Measurements from ENCODE around the gene APOL5. TPM values are rescaled to one million over a fixed set of nuclear protein-coding genes. Genes with fewer than 3 reads are reported as not detected.

Gene APOL5
- polyA plus RNA-seq, 1 experiment, result 0.14 TPM

- ChIA-PET CTCF (interaction anchor here (1.3 kb wide), 1 partner anchor 295 kb away, joined by 3 read pairs; no protein-coding TSS in a partner anchor), POLR2A (no interaction called here)
- no peak overlapping the region for H3K27ac ChIP-seq (ENCODE audit: low read depth, low read length)
- TF ChIP-seq CTCF (IDR thresholded peaks at IDR 0.05; ENCODE audit: low read depth, low read length), result no peak
- DNase-seq (ENCODE audit: low read depth, low spot score), result no peak
- no peaks in the 10 kb centered on the region for H3K27me3 ChIP-seq (ENCODE audit: control insufficient read depth, insufficient read depth, low read length)
- peaks cover 3% of the 10 kb centered on the region; the same call in 1 of the 2 replicates for H3K9me3 ChIP-seq (ENCODE audit: control insufficient read depth, insufficient read depth, low read length)
- H3K4me3 ChIP-seq (ENCODE audit: low read depth, low read length), result no peak overlapping the region
These were observed 7.8 kb downstream of the APOL5 start for GRCh38 chr22:35725521-35725920.

- ChIA-PET CTCF (interaction anchor here (0.5 to 1.3 kb wide), 2 partner anchors 27 to 296 kb away, joined by 3 to 5 read pairs; no protein-coding TSS in a partner anchor), POLR2A (no interaction called here)
- H3K27me3 ChIP-seq (ENCODE audit: control insufficient read depth, insufficient read depth, low read length), result no peaks in the 10 kb centered on the region
- DNase-seq (ENCODE audit: low read depth, low spot score), result no peak
- peaks cover 3% of the 10 kb centered on the region; the same call in 1 of the 2 replicates for H3K9me3 ChIP-seq (ENCODE audit: control insufficient read depth, insufficient read depth, low read length)
- TF ChIP-seq CTCF (IDR thresholded peaks at IDR 0.05; ENCODE audit: low read depth, low read length), result no peak
- H3K4me3 ChIP-seq (ENCODE audit: low read depth, low read length), result no peak overlapping the region
- no peak overlapping the region for H3K27ac ChIP-seq (ENCODE audit: low read depth, low read length)
These were observed 8.7 kb downstream of the APOL5 start for GRCh38 chr22:35726398-35726797.

GRCh38 chr22:35726933-35727332 is 9.3 kb downstream of the APOL5 start:
- DNase-seq (ENCODE audit: low read depth, low spot score), result no peak
- Histone ChIP-seq H3K27me3 (ENCODE audit: control insufficient read depth, insufficient read depth, low read length) (no peaks in the 10 kb centered on the region), H3K27ac (ENCODE audit: low read depth, low read length) (no peak overlapping the region), H3K4me3 (ENCODE audit: low read depth, low read length) (no peak overlapping the region), H3K9me3 (ENCODE audit: control insufficient read depth, insufficient read depth, low read length) (peaks cover 3% of the 10 kb centered on the region; the same call in 1 of the 2 replicates)
- CTCF ChIA-PET, result interaction anchor here (0.5 to 1.3 kb wide), 2 partner anchors 26 to 297 kb away, joined by 3 to 5 read pairs; no protein-coding TSS in a partner anchor
- no peak for TF ChIP-seq CTCF (IDR thresholded peaks at IDR 0.05; ENCODE audit: low read depth, low read length)
- POLR2A ChIA-PET, result no interaction called here

GRCh38 chr22:35727436-35727835 is 9.8 kb downstream of the APOL5 start:
- POLR2A ChIA-PET, result no interaction called here
- H3K27me3 ChIP-seq (ENCODE audit: control insufficient read depth, insufficient read depth, low read length), result no peaks in the 10 kb centered on the region
- no peak overlapping the region for H3K27ac ChIP-seq (ENCODE audit: low read depth, low read length)
- CTCF ChIA-PET, result no interaction called here
- no peak for DNase-seq (ENCODE audit: low read depth, low spot score)
- peaks cover 3% of the 10 kb centered on the region; the same call in 1 of the 2 replicates for H3K9me3 ChIP-seq (ENCODE audit: control insufficient read depth, insufficient read depth, low read length)
- peak; percentile 3; the same call in 1 of the 2 replicates for TF ChIP-seq CTCF (IDR thresholded peaks at IDR 0.05; ENCODE audit: low read depth, low read length)
- H3K4me3 ChIP-seq (ENCODE audit: low read depth, low read length), result no peak overlapping the region

- TF ChIP-seq CTCF (IDR thresholded peaks at IDR 0.05; ENCODE audit: low read depth, low read length), result no peak
- no peak overlapping the region for H3K4me3 ChIP-seq (ENCODE audit: low read depth, low read length)
- CTCF ChIA-PET, result no interaction called here
- no peak overlapping the region for H3K27ac ChIP-seq (ENCODE audit: low read depth, low read length)
- peaks cover 3% of the 10 kb centered on the region; the same call in 1 of the 2 replicates for H3K9me3 ChIP-seq (ENCODE audit: control insufficient read depth, insufficient read depth, low read length)
- DNase-seq (ENCODE audit: low read depth, low spot score), result no peak
- POLR2A ChIA-PET, result interaction anchor here (0.6 kb wide), 1 partner anchor 46 kb away, joined by 3 read pairs; no protein-coding TSS in a partner anchor
- no peaks in the 10 kb centered on the region for H3K27me3 ChIP-seq (ENCODE audit: control insufficient read depth, insufficient read depth, low read length)
These were observed 11.1 kb downstream of the APOL5 start for GRCh38 chr22:35728639-35729308.
